ENCODE results near the gene ADAM17. TPM values are rescaled to one million over a fixed set of nuclear protein-coding genes. Genes with fewer than 3 reads are reported as not detected.
A peak's percentile ranks its signal among the peaks of the same experiment; 100 is the strongest.

The ADAM17 gene
- total and polyA plus RNA-seq, 2 of the 13 experiments (the other 11 are each of a cell fraction or from before 2014, with no cell fraction given) = 6.5 to 33.4 TPM

GRCh38 chr2:9480157-9480556, 75.5 kb downstream of the ADAM17 start (continued):
- TF ChIP-seq ZNF142 (CRISPR knock-in tag; IDR thresholded peaks at IDR 0.05) (no peak), NR2F6 (IDR thresholded peaks at IDR 0.05) (peak; percentile 63), NR2F6 (CRISPR knock-in tag; IDR thresholded peaks at IDR 0.05) (peak; percentile 52; the same call in 1 of the 2 replicates), ZNF20 (CRISPR knock-in tag; IDR thresholded peaks at IDR 0.05) (no peak), ZNF121 (CRISPR knock-in tag; IDR thresholded peaks at IDR 0.05) (peak; percentile 88), KMT2A (CRISPR knock-in tag; IDR thresholded peaks at IDR 0.05) (no peak), GMEB2 (CRISPR knock-in tag; IDR thresholded peaks at IDR 0.05; ENCODE audit: low read depth) (no peak), RFX1 (IDR thresholded peaks at IDR 0.05) (no peak), ZNF205 (CRISPR knock-in tag; IDR thresholded peaks at IDR 0.05) (peak; percentile 95), FOXK2 (IDR thresholded peaks at IDR 0.05) (no peak), PHB2 (IDR thresholded peaks at IDR 0.05; ENCODE audit: partially characterized antibody) (no peak), NR2F2 (IDR thresholded peaks at IDR 0.05; ENCODE audit: borderline replicate concordance, low read depth) (0 out of 2 replicates have a peak, but pooled peaks have one; percentile 41), TBP (CRISPR knock-in tag; IDR thresholded peaks at IDR 0.05) (no peak), WIZ (CRISPR knock-in tag; IDR thresholded peaks at IDR 0.05) (no peak), ZFP36L2 (CRISPR knock-in tag; IDR thresholded peaks at IDR 0.05) (no peak), RELA (CRISPR knock-in tag; IDR thresholded peaks at IDR 0.05) (no peak)
- TF ChIP-seq, protein P1, sequence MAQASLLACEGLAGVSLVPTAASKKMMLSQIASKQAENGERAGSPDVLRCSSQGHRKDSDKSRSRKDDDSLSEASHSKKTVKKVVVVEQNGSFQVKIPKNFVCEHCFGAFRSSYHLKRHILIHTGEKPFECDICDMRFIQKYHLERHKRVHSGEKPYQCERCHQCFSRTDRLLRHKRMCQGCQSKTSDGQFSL (CRISPR knock-in tag; IDR thresholded peaks at IDR 0.05) = no peak
- TF ChIP-seq, protein P2, sequence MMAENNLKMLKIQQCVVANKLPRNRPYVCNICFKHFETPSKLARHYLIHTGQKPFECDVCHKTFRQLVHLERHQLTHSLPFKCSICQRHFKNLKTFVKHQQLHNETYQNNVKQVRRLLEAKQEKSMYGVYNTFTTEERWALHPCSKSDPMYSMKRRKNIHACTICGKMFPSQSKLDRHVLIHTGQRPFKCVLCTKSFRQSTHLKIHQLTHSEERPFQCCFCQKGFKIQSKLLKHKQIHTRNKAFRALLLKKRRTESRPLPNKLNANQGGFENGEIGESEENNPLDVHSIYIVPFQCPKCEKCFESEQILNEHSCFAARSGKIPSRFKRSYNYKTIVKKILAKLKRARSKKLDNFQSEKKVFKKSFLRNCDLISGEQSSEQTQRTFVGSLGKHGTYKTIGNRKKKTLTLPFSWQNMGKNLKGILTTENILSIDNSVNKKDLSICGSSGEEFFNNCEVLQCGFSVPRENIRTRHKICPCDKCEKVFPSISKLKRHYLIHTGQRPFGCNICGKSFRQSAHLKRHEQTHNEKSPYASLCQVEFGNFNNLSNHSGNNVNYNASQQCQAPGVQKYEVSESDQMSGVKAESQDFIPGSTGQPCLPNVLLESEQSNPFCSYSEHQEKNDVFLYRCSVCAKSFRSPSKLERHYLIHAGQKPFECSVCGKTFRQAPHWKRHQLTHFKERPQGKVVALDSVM (CRISPR knock-in tag; IDR thresholded peaks at IDR 0.05) = peak; percentile 35; the same call in 1 of the 2 replicates
- TF ChIP-seq, protein P3, sequence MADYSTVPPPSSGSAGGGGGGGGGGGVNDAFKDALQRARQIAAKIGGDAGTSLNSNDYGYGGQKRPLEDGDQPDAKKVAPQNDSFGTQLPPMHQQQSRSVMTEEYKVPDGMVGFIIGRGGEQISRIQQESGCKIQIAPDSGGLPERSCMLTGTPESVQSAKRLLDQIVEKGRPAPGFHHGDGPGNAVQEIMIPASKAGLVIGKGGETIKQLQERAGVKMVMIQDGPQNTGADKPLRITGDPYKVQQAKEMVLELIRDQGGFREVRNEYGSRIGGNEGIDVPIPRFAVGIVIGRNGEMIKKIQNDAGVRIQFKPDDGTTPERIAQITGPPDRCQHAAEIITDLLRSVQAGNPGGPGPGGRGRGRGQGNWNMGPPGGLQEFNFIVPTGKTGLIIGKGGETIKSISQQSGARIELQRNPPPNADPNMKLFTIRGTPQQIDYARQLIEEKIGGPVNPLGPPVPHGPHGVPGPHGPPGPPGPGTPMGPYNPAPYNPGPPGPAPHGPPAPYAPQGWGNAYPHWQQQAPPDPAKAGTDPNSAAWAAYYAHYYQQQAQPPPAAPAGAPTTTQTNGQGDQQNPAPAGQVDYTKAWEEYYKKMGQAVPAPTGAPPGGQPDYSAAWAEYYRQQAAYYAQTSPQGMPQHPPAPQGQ (CRISPR knock-in tag; IDR thresholded peaks at IDR 0.05; ENCODE audit: borderline replicate concordance) = no peak
